HG02852 (cell line): ENCODE data around the gene IKZF3.
"Not testable (repeated sequence)": the region's sequence is repeated elsewhere in the genome, so short reads cannot be mapped to it uniquely, and the experiment has no call there.

Experiments
- ATAC-seq: cut with Tn5 transposase; IDR thresholded peaks from one replicate; pipeline ENCODE4 v1.9.1; 2021; ENCODE audit warnings: mild to moderate bottlenecking, moderate library complexity; ENCODE audit not compliant: unreplicated experiment

IKZF3 gene

DNA sequence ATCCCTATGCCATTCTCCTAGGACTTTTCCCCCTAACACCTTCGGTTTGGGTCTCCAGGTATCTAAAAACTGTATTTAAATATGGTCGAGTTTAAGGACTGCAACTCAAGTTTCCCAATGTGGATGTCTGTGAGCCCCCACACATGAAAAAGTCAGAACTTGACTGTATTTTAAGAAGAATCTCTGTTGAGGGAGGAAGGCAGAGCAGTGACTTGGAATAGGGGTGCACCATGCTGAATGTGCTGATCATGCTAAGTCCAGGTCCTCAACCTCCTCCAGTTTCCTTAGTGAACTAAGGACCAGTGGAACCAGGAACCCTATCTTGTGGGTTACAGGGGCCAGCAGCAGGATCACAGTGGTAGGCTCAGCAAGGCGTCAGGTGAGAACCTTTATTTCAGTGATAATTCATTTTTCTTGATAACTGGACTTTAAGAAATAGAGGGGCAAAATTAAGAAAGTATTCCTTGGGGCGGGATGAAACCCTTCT, 106.9 kb downstream of the IKZF3 start:
- ATAC-seq: no peak

GRCh38 chr17:39756380-39757079, 107.6 kb downstream of the IKZF3 start:
- no peak for ATAC-seq

DNA sequence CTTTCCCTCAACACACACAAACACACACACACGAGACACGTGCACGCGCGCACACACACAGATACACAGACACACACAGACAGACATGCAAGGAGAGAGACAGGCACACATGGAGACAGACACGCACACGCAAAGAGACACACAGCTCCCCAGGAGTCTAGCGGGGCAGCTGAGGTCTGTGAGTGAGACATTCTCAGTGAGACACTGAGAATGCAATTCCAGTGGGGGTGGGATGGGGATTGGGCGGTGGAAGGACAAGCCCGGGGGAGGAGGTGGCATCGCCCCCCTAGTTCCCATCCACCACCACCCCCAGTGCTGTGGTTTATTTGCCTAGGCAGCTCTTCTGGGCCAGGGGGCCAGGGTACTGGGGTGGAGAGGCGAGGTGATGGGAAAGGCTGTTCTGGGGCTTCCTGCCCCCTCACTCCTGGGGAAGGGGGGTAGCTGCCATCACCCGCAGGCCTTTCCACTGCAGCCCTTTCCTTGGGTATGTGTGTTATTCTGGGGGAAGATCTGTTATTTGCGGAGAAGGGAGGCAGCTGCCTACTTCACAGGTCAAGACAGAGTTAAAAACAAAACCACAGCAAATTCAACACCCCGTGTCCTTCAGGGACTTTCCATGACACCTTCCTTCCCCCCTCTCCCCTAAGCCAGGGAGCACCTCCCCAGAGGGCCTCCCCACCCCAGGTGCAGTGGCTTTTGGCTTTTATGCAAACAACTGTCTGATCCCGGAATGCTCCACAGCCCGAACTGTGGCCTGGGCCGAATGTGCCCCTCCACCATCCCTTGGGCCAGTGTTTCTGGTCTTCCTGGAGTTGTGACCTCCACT, 108.3 kb downstream of the IKZF3 start:
- peak; percentile 18 for ATAC-seq

DNA sequence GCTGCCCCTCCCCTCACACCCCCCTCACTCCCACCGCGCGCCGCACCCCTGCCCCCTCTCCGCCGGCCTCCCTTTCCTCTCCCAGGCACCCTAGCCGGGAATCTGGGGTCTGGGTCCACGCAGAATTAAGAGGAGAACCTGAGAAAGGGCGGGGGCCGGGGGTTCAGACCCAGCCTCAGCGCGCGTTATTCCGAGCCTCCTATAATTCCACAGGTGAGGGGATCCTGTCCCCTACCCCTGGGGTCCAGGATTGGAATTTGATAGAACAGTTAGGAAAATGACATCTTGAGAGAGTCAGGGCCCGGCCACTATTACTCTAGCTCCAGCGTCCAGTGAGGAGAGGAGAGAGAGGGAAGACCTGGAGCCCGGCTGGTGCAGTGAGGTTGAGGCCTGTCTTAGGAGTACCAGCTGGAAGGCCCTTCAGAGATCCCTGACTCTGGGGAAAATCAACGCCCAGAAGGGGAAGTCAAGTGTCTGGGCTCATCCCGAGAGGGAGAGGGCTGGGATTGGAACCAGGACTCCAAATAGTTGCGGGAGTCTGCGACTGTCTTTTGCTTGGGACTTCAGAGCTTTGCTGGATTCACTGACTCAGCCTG, 109.1 kb downstream of the IKZF3 start:
- no peak for ATAC-seq

DNA sequence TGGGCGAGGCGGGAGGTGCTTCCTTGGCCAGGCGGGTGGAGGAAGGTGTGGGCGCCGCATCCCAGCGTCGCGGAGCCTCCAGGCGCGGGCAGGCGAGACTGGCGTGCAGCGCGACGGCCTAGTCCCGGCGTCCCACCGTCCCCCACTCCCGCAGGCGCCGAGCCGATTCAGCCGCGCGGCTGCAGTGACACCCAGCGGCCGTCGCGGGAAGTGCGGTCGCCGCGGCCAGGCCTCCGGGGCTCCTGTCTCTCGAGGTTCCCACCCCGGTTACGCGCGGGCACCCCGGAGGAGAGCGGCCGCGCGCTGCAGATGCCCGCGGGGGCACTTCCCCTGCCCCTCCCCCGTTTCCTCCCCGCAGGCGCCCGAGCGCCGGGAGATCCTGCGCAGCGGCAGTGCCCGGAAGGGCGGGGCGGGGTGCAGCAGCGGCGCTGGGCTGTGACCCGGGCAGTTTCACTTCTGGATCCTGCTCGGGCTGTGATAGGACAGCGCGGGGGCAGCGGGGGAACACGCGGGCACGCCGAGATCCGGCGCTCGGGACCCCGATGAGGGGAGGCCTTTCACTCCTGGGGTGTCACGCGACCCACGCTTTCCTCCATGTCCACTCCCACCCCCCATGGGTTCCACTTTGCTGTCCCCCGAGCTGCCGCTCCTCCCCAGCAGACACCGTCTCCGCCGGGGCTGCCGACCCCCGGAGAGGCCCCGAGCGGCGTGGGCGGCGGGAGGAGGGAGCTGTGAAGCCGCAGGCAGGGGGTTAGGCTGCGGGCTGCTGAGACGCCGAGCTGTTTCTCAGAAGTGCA, 109.8 kb downstream of the IKZF3 start:
- ATAC-seq: peak; percentile 54

- ATAC-seq: peak; percentile 18
These were observed 110.5 kb downstream of the IKZF3 start for GRCh38 chr17:39753514-39754160.

DNA sequence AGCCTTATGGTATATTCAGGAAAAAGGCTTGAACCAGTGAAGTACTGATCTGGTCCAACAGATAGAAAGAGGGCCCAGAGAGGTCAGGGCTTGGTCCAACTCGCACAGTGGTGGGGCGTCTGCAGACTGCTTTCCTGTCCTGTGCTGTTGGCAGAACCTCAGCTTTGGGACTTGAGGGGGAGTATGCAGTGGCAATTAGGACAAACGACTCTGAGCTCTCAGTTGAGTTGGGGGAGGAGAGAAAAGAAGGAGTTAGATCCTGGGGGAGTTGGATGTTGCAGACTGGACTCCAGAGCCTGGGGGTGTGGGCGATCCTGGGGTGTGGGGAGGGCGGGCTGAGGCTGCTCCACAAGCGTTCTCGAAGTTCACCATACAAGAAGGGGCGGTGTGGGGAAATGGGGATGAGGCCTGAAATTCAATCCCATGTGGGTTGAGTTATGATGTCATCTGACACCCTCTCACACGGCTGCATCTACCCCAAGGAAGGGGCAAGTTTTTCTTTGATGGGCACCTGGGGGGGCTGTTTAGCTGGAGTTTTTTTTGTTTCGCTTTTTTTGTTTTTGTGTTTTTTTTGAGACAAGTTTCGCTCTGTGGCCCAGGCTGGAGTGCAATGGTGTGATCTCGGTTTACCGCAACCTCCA, 111.8 kb downstream of the IKZF3 start:
- no peak for ATAC-seq

DNA sequence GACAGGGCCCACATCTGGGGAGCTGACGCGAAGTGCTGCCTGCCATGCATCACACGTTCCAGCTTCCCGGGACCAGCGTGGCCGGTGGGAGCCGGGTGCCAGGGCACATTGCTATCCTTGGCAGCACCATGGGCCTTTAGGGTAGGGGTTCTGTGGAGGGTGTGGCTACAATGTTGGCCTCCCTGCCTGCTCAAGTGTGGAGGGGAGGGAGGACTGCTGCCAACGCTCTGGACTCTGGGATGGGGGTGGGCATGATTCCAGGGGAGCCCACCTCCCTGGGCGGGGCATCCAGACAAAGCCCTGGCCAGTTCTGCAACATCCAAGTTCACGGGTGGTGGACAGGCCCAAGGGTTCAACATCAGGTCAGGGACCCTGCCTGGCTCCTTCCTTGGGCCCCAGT, 112.5 kb downstream of the IKZF3 start:
- ATAC-seq: no peak

- ATAC-seq: no peak
These were observed 113.0 kb downstream of the IKZF3 start for GRCh38 chr17:39751016-39751543.

DNA sequence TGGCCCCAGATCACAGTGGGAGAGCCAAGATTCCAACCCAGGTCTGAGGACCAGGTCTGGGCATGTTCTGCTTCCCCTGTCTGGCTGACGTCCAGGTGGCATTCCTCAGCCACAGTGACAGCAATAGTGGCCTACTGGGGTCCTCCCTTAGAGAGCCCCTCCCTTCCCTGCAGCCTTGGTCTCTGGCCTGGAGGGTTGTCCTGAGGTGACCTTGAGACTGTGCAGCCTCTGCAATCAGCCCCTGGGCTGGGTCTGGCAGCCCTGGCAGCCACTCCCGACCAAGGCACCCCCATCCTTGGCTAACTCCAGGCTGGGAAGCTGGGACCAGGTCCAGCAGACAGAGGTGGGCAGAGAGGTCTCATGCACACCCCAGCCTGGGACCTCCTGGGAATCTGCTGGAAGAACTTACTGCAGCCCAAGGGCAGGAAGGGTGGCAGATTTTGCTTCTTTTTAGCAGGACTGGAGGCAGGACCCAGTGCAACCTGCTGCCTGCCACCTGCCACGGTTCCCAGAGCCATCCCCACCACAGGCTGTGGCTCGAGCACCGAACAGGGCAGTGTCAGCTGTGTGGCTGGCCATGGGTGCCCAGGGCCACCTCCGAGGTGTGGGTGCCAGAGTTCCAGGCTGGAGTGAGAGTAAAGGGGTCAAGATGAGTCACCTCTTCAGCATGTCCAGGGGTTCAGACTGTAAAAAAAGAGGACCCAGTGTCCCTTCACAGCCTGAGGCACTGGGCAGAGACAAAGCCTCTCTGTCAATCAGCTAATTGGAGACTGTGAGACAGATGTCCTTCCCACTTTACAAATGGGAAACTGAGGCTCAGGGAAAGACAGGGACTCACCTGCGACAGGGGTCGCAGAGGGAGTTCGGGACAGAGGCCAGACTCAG, 113.7 kb downstream of the IKZF3 start:
- ATAC-seq: no peak

GRCh38 chr17:39748444-39749034, 115.6 kb downstream of the IKZF3 start:
- not testable (repeated sequence) for ATAC-seq

DNA sequence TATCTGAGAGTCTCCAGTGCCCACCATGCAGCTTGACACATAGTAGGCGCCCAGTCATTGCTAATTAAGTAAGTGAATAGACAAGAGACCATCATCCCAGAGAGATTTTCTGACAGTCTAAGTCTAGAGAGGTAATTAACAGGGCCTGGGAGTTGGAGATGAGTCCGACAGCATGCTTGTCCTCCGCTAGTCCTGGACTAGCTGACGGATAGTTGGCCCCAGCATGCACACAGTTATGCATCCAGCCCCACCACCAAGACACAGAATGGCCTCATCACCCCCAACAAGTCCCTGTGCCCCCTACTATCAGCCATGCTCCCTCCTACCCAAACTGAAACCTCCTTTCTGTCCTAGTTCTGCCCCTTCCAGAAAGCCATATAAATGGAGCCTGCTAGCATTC, 116.4 kb downstream of the IKZF3 start:
- ATAC-seq: no peak

DNA sequence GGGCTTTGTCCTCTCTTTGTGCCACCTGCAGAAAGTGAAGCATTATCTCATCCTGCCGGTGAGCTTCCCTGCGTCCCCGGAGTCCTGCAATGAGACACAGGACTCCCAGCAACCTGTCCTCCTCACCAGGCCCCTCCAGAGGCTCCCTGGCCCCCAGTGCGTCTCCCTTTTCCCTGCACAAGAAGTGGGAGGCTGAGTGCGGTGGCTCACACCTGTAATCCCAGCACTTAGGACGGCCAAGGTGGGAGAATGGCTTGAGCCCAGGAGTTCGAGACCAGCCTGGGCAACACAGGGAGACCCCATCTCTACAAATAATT, 118.0 kb downstream of the IKZF3 start:
- no peak for ATAC-seq

- no peak for ATAC-seq
These were observed 118.6 kb downstream of the IKZF3 start for GRCh38 chr17:39745335-39746144.

GRCh38 chr17:39744836-39745215, 119.3 kb downstream of the IKZF3 start:
- ATAC-seq: no peak

DNA sequence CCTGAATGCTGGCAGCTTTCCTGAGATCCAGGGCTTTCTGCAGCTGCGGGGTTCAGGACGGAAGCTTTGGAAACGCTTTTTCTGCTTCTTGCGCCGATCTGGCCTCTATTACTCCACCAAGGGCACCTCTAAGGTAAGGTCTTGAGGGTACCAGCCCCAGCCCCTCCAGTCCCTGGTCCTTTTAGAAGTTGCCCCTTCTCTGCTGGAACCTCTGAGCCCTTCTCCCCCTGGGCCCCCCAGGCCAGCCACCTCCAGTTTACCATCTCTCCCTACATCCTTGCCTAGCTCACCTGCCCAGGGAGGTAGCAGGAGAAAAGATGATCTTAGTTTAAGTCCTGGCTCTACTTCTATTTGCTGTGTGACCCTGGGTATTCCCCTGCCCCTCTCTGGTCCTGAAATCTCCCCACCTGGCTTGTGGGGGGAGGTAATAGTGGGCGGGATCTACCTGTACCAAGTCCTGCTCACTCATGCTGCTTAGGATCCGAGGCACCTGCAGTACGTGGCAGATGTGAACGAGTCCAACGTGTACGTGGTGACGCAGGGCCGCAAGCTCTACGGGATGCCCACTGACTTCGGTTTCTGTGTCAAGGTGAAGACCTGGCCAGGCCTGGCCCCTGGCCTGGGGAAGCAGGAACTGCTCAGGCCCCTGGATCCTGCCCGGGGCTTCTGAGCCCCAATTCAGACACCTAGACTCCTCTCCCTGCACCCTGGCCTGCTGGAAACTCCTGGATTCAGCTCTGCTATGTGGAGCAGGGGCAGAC, 119.9 kb downstream of the IKZF3 start:
- ATAC-seq: no peak

GRCh38 chr17:39742856-39743436, 121.2 kb downstream of the IKZF3 start:
- no peak for ATAC-seq
